Stimulated activated CD4-positive, alpha-beta T cell treated with anti-CD3 and anti-CD28 coated beads, Interleukin-12 subunit alpha, Interleukin-12 subunit beta, amount 100 ng/mL, for 48 hours (primary cell): Measurements from ENCODE around the gene LRRC8E.
A peak's percentile ranks its signal among the peaks of the same experiment; 100 is the strongest.

Source experiments
- DNase-seq, 3 donors: peaks; one replicate each; pipeline ENCODE4 v3.0.0-alpha.2; 2020; ENCODE audit warnings: low read depth in 2 of 3, low spot score in 1 of 3

LRRC8E gene

GRCh38 chr19:7867092-7867844 lies 21.0 kb upstream of the LRRC8E start:
- DNase-seq, result no peak

- DNase-seq, result no peak
Measured at GRCh38 chr19:7868326-7868670, 20.0 kb upstream of the LRRC8E start.

GRCh38 chr19:7868671-7869452 lies 19.4 kb upstream of the LRRC8E start:
- peak; percentile 68 to 74 (median 72) for DNase-seq

- DNase-seq, result peak; percentile 66 to 78 (median 68)
Measured at GRCh38 chr19:7869453-7869909, 18.8 kb upstream of the LRRC8E start.

DNA sequence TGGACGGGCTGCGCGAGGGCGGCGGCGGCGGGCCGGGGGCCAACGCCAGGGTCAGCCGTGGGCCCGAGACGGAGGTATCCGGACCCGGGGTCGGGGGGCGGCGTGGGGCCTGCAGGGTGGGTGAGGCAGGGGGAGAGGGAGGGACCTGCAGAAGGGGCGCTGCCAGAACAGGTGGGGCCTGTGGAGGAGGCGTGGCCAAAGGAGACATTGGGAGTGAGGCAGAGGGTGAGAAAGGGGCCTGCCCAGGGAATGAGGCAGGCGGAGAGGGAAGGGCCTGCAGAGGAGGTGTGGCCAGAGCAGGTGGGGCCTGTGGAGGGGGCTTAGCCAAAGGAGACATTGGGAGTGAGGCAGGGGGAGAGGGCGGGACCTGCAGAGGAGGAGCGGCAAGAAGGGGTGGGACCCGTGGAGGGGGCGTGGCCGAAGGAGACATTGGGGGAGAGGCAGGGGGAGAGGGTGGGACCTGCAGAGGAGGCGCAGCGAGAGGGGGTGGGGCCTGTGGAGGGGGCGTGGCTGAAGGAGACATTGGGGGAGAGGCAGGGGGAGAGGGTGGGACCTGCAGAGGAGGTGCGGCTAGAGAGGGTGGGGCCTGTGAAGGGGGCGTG lies 18.3 kb upstream of the LRRC8E start:
- peak; percentile 34 to 60 (median 40) for DNase-seq

DNA sequence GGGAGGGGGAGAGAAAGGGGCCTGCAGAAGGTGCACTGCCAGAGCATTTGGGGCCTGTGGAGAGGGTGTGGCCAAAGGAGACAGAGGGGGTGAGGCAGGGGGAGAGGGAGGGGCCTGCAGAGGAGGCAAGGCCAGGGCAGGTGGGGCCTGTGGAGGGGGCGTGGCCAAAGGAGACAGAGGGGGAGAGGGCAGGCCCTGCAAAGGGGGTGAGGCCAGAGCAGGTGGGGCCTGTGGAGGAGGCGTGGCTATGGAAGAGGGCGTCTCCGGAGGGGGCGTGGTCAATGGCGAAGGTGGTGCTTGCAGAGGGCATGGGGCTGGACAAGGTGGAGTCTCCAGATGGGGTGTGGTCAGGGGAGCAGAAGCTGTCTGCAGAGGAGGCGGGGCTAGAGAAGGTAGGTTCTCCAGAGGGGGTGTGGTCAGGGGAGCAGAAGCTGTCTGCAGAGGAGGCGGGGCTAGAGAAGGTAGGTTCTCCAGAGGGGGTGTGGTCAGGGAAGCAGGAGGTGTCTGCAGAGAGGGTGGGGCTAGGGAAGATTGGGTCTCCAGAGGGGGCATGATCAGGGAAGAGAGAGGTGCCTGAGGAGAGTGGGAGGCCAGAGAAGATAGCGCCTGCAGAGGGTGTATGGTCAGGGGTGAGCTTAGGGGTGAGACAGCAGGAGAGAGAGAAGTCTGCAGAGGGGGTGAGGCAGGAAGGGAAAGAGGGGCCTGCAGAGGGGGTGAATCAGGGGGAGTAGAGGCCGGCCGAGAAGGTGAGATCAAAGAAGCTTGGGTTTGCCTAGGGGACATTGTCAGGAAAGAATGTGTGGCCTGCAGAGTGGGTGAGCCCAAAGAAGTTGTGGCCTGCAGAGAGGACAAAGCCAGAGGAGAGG lies 17.5 kb upstream of the LRRC8E start:
- DNase-seq, result peak; percentile 54 to 72 (median 57)

GRCh38 chr19:7871437-7872305 lies 16.6 kb upstream of the LRRC8E start:
- peak; percentile 83 to 89 (median 85) for DNase-seq

- DNase-seq, result no peak
Measured at GRCh38 chr19:7872306-7873204, 15.8 kb upstream of the LRRC8E start.

DNA sequence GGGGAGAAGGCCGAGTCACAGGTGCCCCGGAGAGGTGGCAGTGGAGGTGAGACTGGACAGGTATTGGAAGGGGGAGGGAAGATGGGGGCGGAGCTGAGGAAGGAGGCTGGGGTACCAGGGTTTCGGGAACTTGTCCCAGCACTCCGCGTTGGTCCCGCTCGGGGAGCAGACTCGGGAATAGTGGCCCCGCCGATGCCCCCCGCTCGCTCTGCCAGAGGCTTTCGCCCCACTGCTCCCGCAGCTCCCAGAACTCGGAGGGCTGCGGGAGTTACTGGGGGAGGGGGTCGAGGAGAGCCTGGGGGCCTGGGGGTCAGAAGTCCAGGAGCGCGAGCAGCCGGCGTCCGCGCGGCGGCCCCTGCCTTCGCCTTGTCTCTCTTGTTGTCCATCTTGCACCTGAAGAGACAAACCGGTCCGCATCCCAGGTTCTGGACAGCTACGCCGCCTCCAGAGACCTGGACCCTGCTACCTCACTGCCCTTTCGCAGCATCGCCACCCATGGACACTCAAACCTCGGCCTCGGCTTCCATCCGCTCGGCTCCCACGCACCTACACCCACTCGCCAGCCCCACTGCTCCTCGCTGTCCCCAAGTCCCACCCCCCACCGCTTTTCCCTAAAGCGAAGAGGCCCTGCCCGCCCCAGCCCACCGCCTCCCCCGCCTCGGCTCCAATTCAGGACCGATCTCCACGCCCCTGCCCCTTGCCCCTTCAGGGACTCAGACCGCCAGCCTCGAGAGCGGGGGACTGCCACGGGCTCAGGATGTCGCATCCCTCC lies 14.8 kb upstream of the LRRC8E start:
- DNase-seq, result no peak

- no peak for DNase-seq
Measured at GRCh38 chr19:7874076-7874896, 14.0 kb upstream of the LRRC8E start, which contains the start of gene PRR36. TSS of gene PRR36 (minus strand) at chr19:7874390. CDS start at chr19:7873689, 701 bp downstream.

GRCh38 chr19:7874897-7875273 lies 13.4 kb upstream of the LRRC8E start:
- no peak for DNase-seq

- DNase-seq, result no peak
Measured at GRCh38 chr19:7877249-7877836, 11.0 kb upstream of the LRRC8E start.

DNA sequence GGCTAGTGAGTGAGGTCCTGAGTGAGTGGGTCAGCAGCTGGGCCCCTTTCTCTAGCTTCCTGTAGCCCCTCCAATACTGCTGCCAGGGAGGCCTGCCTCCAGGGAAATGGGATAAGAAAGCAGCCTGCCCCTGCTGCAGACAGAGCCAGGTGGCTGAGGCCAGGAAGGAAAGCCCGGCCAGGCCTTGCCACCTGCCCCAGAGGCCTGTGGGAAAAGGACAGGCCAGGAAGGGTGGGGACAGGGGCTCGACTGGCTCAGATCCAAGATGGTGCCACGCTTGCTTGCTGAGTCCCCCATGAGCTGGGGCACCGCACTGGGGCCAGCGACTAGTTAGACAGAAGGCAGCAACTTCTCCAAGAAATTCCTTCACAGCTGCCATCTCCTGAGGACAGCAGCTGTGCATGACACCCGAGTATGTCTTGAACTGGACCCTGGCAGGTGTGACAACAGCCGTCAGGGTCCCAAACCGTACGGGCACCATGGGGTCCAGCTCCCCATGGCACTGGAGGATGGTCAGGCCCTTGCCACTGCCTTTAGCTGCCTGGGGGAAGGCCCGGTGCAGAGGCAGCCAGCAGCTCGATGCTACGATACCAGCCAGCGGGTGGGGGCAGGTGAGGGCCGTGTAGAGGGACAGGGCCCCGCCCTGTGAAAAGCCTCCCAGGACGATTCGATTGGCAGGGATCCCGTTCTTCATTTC lies 9.1 kb upstream of the LRRC8E start:
- no peak for DNase-seq

DNA sequence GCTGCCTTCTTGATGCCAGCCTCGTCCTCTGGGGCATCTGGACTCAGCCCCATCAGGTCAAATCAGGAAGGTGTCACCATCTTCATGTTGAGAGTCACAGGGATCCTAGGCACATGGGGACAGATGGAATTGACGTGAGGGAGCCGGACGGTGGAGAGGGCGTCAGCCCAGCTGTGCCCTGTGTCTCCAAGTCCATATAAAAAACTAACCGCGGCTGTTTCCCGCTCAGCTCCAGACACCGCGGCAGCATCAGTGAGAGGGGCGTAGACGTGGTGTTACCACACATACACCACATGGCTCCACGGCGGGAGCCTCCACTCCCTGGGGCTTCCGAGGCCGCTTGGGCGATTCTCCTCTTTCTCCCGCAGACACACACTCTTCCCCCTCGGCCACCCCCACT lies 8.5 kb upstream of the LRRC8E start:
- no peak for DNase-seq

- DNase-seq, result no peak
Measured at GRCh38 chr19:7881910-7882309, 6.4 kb upstream of the LRRC8E start.

DNA sequence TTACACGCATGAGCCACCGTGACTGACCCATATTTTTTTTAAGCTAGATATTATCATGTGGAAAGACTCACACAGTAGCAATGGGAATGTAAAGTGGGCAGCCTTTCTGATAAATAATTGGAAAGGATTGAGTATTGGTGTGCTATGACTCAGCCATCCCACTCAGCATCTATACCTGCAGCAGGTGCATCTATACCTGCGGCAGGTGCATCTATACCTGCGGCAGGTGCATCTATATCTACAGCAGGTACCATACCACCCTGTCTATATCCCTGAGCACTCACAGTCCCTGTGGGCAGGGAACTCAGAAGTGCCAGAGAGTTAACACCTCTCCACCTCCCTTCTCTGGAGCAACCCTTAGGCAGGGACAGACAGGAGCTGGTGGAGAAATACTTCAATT lies 5.2 kb upstream of the LRRC8E start:
- no peak for DNase-seq
